ENCODE results near the gene CDH4.
"Not testable (repeated sequence)": the region's sequence is repeated elsewhere in the genome, so short reads cannot be mapped to it uniquely, and the experiment has no call there.

CDH4 gene

GRCh38 chr20:61841551-61841950 is 589.5 kb downstream of the CDH4 start:
- no peak for DNase-seq (ENCODE audit: low read depth in 2 of 2)

GRCh38 chr20:61841966-61842365 is 589.9 kb downstream of the CDH4 start:
- no peak for DNase-seq (ENCODE audit: low read depth in 2 of 2)

GRCh38 chr20:61844621-61845020 is 592.6 kb downstream of the CDH4 start:
- DNase-seq (ENCODE audit: low read depth in 2 of 2): no peak

- no peak for DNase-seq (ENCODE audit: low read depth in 2 of 2)
Measured at GRCh38 chr20:61845233-61845671, 593.2 kb downstream of the CDH4 start.

GRCh38 chr20:61846074-61846473 is 594.0 kb downstream of the CDH4 start:
- DNase-seq (ENCODE audit: low read depth in 2 of 2): no peak

GRCh38 chr20:61846741-61847419 is 594.8 kb downstream of the CDH4 start:
- no peak for DNase-seq (ENCODE audit: low read depth in 2 of 2)

GRCh38 chr20:61847420-61847748 is 595.3 kb downstream of the CDH4 start:
- no peak for DNase-seq (ENCODE audit: low read depth in 2 of 2)

GRCh38 chr20:61847986-61848385 is 595.9 kb downstream of the CDH4 start:
- no peak for DNase-seq (ENCODE audit: low read depth in 2 of 2)

GRCh38 chr20:61848851-61849250 is 596.8 kb downstream of the CDH4 start:
- DNase-seq (ENCODE audit: low read depth in 2 of 2): no peak

- DNase-seq (ENCODE audit: low read depth in 2 of 2): no peak
Measured at GRCh38 chr20:61849376-61849775, 597.3 kb downstream of the CDH4 start.

- DNase-seq (ENCODE audit: low read depth in 2 of 2): no peak
Measured at GRCh38 chr20:61849822-61850221, 597.8 kb downstream of the CDH4 start.

- DNase-seq (ENCODE audit: low read depth in 2 of 2): no peak
Measured at GRCh38 chr20:61850457-61850856, 598.4 kb downstream of the CDH4 start.

GRCh38 chr20:61850926-61851900 is 599.2 kb downstream of the CDH4 start:
- DNase-seq (ENCODE audit: low read depth in 2 of 2): no peak

GRCh38 chr20:61852268-61853072 is 600.4 kb downstream of the CDH4 start:
- DNase-seq (ENCODE audit: low read depth in 2 of 2): no peak

- no peak for DNase-seq (ENCODE audit: low read depth in 2 of 2)
Measured at GRCh38 chr20:61853073-61854005, 601.3 kb downstream of the CDH4 start.

GRCh38 chr20:61854538-61854937 is 602.5 kb downstream of the CDH4 start:
- not testable (repeated sequence) for DNase-seq (ENCODE audit: low read depth in 2 of 2)

GRCh38 chr20:61855286-61855685 is 603.2 kb downstream of the CDH4 start:
- no peak for DNase-seq (ENCODE audit: low read depth in 2 of 2)

GRCh38 chr20:61856626-61857413 is 604.8 kb downstream of the CDH4 start:
- no peak for DNase-seq (ENCODE audit: low read depth in 2 of 2)

GRCh38 chr20:61857414-61857775 is 605.3 kb downstream of the CDH4 start:
- no peak for DNase-seq (ENCODE audit: low read depth in 2 of 2)

GRCh38 chr20:61857884-61858283 is 605.8 kb downstream of the CDH4 start:
- DNase-seq (ENCODE audit: low read depth in 2 of 2): no peak

All from stimulated activated CD4-positive, alpha-beta T cell treated with anti-CD3 and anti-CD28 coated beads, Interleukin-4, amount 100 ng/mL, for 48 hours (primary cell).